K562 (cell line): ENCODE data around the gene HSPB1. TPM values are rescaled to one million over a fixed set of nuclear protein-coding genes. Genes with fewer than 3 reads are reported as not detected.

Experiments
- ADNP ChIP-seq: fragments of 200-800 bp; sonication (Bioruptor generic); IDR thresholded peaks from 2 replicates; pipeline ENCODE4 v1.6.1; 2016; ENCODE audit warnings: missing genetic modification characterization, missing compliant biosample characterization
- COPS2 ChIP-seq: fragments of 450-650 bp; conservative IDR thresholded peaks from 2 replicates; pipeline ENCODE4 v1.6.1; 2016; ENCODE audit warnings: mild to moderate bottlenecking, moderate library complexity
- EWSR1 ChIP-seq: fragments of 450-650 bp; IDR thresholded peaks from 2 replicates; pipeline ENCODE4 v1.6.1; 2018; ENCODE audit warnings: borderline replicate concordance, mild to moderate bottlenecking, low read depth, moderate library complexity; ENCODE audit not compliant: partially characterized antibody
- HMG20B ChIP-seq: fragments of 250-450 bp; sonication (Bioruptor Pico); IDR thresholded peaks from 2 replicates; pipeline ENCODE4 v1.5.0; 2021; ENCODE audit warnings: mild to moderate bottlenecking
- L3MBTL2 ChIP-seq: fragments of 450-650 bp; IDR thresholded peaks from 2 replicates; pipeline ENCODE4 v1.6.1; 2016; ENCODE audit warnings: mild to moderate bottlenecking, moderate library complexity
- MAFK ChIP-seq: IDR thresholded peaks from 2 replicates; pipeline ENCODE4 v1.6.1; 2011; ENCODE audit warnings: low read length, improper control_type of control experiment
- NELFE ChIP-seq: IDR thresholded peaks from 2 replicates; pipeline ENCODE4 v1.6.1; 2011; ENCODE audit warnings: mild to moderate bottlenecking; ENCODE audit not compliant: insufficient read depth, insufficient read length
- SMAD4 ChIP-seq: fragments of 250-450 bp; sonication (Bioruptor Pico); conservative IDR thresholded peaks from 2 replicates; pipeline ENCODE4 v1.8.0; 2021; ENCODE audit warnings: inconsistent platforms, mild to moderate bottlenecking, moderate library complexity
- SMC3 ChIP-seq: conservative IDR thresholded peaks from 2 replicates; pipeline ENCODE4 v1.6.1; 2011; ENCODE audit warnings: low read depth, low read length, improper control_type of control experiment; ENCODE audit not compliant: insufficient read depth
- STAT5B ChIP-seq: fragments of 250-450 bp; sonication (Bioruptor Pico); IDR thresholded peaks from 2 replicates; pipeline ENCODE4 v1.8.0; 2021; ENCODE audit warnings: mild to moderate bottlenecking, inconsistent platforms
- TAF9B ChIP-seq: fragments of 450-650 bp; IDR thresholded peaks from 2 replicates; pipeline ENCODE4 v1.6.1; 2018; ENCODE audit warnings: mild to moderate bottlenecking; ENCODE audit not compliant: partially characterized antibody
- TARDBP ChIP-seq: fragments of 450-650 bp; IDR thresholded peaks from 2 replicates; pipeline ENCODE4 v1.6.1; 2016
- TCF7L2 ChIP-seq: fragments of 150-350 bp; IDR thresholded peaks from 2 replicates; pipeline ENCODE4 v1.6.1; 2016; ENCODE audit warnings: low read depth, mild to moderate bottlenecking, low read length, moderate library complexity
- TFAM ChIP-seq: fragments of 250-450 bp; sonication (Bioruptor Pico); conservative IDR thresholded peaks from 2 replicates; pipeline ENCODE4 v1.5.0; 2021; ENCODE audit warnings: mild to moderate bottlenecking, moderate library complexity
- ZC3H11A ChIP-seq: IDR thresholded peaks from 2 replicates; pipeline ENCODE4 v1.6.1; 2012; ENCODE audit warnings: low read depth, low read length, improper control_type of control experiment
- ZNF76 ChIP-seq: fragments of 250-450 bp; sonication (Bioruptor Pico); IDR thresholded peaks from 2 replicates; pipeline ENCODE4 v1.4.0; 2020; ENCODE audit warnings: mild to moderate bottlenecking, moderate library complexity, borderline replicate concordance
- polyA plus RNA-seq, 8 experiments: library from polyadenylated mRNA; depleted of rRNA in 4 of 8; stranded (reverse) in 5 of 8; unstranded in 3 of 8; fragments of >200 nt; fragmentation: Nextera tagmentation in 2 of 8; fragmentation: Illumina TruSeq in 1 of 8; extraction: Ambion mirVana in 2 of 8; extraction: Trizol in 1 of 8; gene quantifications; 2 replicates each; pipeline versions ENCODE4 v1.2.1 to v1.2.3, GENCODE V29; 2011 to 2014; ENCODE audit warnings: inconsistent platforms in 1 of 8, missing spikeins in 1 of 8
- total RNA-seq, 7 experiments: library from RNA; depleted of rRNA in 6 of 7; stranded (reverse); fragments of >200 nt in 6 of 7; fragmentation: Illumina TruSeq in 2 of 7; extraction: Trizol in 2 of 7; gene quantifications; 2 replicates each; pipeline versions ENCODE4 v1.2.1 to v1.2.3, GENCODE V29; 2011 to 2021; ENCODE audit warnings: low replicate concordance in 1 of 7
- TF ChIP-seq, protein P1 (sequence below): fragments of 250-450 bp; sonication (Bioruptor Pico); IDR thresholded peaks from 2 replicates; pipeline ENCODE4 v1.8.0; 2021; ENCODE audit warnings: mild to moderate bottlenecking, moderate library complexity
- TF ChIP-seq, protein P2 (sequence below): fragments of 450-650 bp; IDR thresholded peaks from 2 replicates; pipeline ENCODE4 v1.6.1; 2016; ENCODE audit warnings: low read depth
- TF ChIP-seq, protein P3 (sequence below): fragments of 450-650 bp; formaldehyde crosslinking; IDR thresholded peaks from 2 replicates; pipeline ENCODE4 v1.4.0; 2020; ENCODE audit warnings: mild to moderate bottlenecking, mixed read lengths

HSPB1 gene
- total and polyA plus RNA-seq, 9 of the 15 experiments (the other 6 are each of a cell fraction or from before 2014, with no cell fraction given), result 27.1 to 522 (median 138) TPM

DNA sequence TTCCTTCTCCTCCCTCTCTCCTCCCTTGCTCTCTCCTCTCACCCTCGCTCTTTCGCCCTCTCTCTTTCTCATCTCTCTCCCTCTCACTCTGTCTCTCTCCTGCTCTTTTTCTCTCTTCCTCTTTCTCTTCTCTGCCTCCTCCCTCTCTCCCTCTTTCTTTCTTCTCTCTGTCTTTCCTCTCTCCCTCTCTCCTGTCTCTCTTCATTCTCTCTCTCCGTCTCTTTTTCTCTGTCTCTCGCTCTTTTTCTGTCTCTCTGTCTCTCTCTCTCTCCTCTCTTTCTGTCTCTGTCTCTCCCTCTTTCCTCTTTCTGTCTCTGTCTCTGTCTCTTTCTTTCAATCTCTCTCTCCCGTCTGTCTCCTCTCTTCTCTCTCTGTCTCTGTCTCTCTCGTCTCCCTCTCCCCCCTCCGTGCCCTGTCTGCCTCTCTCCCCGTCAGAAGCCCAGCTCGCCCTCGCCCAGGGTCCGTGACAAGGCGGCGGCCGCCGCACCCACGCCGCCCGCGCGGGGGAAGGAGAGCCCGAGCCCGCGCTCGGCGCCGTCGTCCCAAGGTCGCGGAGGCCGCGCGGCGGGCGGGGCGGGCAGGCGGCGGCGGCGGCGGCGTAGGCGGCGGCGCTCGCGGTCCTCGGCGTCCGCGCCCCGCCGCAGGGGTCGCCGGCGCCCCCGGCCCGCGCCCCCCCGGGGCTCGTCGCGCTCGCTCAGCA, 21.3 kb upstream of the HSPB1 start (continued):
- TF ChIP-seq TFAM, result no peak
- no peak for TF ChIP-seq SMAD4 (CRISPR knock-in tag)
- TF ChIP-seq COPS2, result no peak
- TF ChIP-seq, protein P1, sequence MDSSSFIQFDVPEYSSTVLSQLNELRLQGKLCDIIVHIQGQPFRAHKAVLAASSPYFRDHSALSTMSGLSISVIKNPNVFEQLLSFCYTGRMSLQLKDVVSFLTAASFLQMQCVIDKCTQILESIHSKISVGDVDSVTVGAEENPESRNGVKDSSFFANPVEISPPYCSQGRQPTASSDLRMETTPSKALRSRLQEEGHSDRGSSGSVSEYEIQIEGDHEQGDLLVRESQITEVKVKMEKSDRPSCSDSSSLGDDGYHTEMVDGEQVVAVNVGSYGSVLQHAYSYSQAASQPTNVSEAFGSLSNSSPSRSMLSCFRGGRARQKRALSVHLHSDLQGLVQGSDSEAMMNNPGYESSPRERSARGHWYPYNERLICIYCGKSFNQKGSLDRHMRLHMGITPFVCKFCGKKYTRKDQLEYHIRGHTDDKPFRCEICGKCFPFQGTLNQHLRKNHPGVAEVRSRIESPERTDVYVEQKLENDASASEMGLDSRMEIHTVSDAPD (CRISPR knock-in tag), result no peak
- TF ChIP-seq TAF9B, result no peak
- TF ChIP-seq L3MBTL2, result peak; percentile 59; the same call in 1 of the 2 replicates
- TF ChIP-seq ADNP, result no peak
- no peak for TF ChIP-seq STAT5B
- TF ChIP-seq MAFK, result no peak
- TF ChIP-seq HMG20B (CRISPR knock-in tag), result no peak
- TF ChIP-seq ZC3H11A, result no peak
- no peak for TF ChIP-seq ZNF76 (CRISPR knock-in tag)
- TF ChIP-seq TARDBP, result no peak
- no peak for TF ChIP-seq NELFE
- TF ChIP-seq, protein P2, sequence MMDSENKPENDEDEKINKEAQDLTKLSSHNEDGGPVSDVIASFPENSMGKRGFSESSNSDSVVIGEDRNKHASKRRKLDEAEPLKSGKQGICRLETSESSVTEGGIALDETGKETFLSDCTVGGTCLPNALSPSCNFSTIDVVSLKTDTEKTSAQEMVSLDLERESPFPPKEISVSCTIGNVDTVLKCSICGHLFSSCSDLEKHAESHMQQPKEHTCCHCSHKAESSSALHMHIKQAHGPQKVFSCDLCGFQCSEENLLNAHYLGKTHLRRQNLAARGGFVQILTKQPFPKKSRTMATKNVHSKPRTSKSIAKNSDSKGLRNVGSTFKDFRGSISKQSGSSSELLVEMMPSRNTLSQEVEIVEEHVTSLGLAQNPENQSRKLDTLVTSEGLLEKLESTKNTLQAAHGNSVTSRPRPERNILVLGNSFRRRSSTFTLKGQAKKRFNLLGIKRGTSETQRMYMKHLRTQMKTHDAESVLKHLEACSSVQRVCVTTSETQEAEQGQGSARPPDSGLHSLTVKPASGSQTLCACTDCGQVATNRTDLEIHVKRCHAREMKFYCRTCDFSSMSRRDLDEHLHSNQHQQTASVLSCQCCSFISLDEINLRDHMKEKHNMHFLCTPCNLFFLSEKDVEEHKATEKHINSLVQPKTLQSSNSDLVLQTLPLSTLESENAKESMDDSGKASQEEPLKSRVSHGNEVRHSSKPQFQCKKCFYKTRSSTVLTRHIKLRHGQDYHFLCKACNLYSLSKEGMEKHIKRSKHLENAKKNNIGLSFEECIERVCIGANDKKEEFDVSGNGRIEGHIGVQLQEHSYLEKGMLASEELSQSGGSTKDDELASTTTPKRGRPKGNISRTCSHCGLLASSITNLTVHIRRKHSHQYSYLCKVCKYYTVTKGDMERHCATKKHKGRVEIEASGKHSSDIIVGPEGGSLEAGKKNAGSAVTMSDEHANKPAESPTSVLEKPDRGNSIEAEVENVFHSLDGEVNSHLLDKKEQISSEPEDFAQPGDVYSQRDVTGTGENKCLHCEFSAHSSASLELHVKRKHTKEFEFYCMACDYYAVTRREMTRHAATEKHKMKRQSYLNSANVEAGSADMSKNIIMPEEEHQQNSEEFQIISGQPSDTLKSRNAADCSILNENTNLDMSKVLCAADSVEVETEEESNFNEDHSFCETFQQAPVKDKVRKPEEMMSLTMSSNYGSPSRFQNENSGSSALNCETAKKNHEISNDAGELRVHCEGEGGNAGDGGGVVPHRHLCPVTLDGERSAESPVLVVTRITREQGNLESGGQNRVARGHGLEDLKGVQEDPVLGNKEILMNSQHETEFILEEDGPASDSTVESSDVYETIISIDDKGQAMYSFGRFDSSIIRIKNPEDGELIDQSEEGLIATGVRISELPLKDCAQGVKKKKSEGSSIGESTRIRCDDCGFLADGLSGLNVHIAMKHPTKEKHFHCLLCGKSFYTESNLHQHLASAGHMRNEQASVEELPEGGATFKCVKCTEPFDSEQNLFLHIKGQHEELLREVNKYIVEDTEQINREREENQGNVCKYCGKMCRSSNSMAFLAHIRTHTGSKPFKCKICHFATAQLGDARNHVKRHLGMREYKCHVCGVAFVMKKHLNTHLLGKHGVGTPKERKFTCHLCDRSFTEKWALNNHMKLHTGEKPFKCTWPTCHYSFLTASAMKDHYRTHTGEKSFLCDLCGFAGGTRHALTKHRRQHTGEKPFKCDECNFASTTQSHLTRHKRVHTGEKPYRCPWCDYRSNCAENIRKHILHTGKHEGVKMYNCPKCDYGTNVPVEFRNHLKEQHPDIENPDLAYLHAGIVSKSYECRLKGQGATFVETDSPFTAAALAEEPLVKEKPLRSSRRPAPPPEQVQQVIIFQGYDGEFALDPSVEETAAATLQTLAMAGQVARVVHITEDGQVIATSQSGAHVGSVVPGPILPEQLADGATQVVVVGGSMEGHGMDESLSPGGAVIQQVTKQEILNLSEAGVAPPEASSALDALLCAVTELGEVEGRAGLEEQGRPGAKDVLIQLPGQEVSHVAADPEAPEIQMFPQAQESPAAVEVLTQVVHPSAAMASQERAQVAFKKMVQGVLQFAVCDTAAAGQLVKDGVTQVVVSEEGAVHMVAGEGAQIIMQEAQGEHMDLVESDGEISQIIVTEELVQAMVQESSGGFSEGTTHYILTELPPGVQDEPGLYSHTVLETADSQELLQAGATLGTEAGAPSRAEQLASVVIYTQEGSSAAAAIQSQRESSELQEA, result peak; percentile 58; the same call in 1 of the 2 replicates
- TF ChIP-seq EWSR1, result no peak
- no peak for TF ChIP-seq TCF7L2
- no peak for TF ChIP-seq SMC3
- TF ChIP-seq, protein P3, sequence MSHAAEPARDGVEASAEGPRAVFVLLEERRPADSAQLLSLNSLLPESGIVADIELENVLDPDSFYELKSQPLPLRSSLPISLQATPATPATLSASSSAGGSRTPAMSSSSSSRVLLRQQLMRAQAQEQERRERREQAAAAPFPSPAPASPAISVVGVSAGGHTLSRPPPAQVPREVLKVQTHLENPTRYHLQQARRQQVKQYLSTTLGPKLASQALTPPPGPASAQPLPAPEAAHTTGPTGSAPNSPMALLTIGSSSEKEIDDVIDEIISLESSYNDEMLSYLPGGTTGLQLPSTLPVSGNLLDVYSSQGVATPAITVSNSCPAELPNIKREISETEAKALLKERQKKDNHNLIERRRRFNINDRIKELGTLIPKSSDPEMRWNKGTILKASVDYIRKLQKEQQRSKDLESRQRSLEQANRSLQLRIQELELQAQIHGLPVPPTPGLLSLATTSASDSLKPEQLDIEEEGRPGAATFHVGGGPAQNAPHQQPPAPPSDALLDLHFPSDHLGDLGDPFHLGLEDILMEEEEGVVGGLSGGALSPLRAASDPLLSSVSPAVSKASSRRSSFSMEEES (CRISPR knock-in tag), result no peak
